ENCODE data around the gene GJA4. TPM values are rescaled to one million over a fixed set of nuclear protein-coding genes. Genes with fewer than 3 reads are reported as not detected.

The GJA4 gene
- total RNA-seq, 1 experiment from 2014 or later, result not detected

DNA sequence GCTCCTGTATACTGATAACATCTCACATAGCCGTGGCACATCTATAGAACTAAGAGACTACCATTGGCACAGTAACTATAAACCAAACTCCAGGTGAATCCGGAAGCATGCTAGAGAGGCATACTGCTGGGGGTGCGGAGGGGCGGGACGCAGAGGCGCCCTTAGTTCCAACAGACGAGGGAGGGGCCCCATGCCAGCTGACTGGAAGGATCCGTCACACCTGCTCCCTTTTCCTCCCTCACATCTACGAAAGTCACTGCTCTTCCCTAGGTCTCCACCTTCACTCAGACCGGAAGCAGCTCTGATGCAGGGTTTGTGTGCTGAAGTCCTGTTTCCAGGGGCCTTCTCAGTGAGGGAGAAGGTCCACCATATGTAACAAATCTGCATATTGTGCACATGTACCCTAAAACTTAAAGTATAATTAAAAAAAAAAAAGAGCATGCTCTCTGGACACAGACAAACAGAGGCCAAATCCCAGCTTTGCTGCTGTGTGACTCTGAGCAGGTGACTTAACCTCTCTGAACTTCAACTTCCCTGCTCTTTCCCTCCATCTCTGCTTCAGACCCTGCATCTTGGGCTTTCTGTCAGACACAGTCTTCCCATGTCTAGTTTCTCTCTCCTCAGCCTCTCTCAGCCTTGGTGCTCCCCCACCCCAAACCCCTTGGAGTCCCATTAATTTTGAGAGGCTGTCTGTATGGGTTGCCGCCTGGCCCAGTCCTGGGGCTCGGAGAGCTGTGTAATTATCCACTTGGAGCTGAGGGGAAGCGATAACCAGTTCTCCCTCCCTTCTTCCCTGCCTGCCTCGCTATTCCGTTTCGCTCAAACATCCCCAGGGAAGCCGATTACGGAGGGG lies 45.8 kb upstream of the GJA4 start:
- Histone ChIP-seq H3K79me2 (ENCODE audit: low read length) (no peaks in the 10 kb centered on the region), H3K4me2 (ENCODE audit: low read length) (no peak overlapping the region), H2AFZ (ENCODE audit: low read length) (no peak overlapping the region), H3K27ac (ENCODE audit: low read length) (no peak overlapping the region), H3K4me3 (ENCODE audit: low read length) (no peak overlapping the region), H3F3A (ENCODE audit: low read length, unreplicated experiment) (no peaks in the 10 kb centered on the region), H3K9ac (ENCODE audit: low read length) (no peak overlapping the region), H3K27me3 (ENCODE audit: low read length) (no peaks in the 10 kb centered on the region), H3K9me3 (ENCODE audit: low read length) (no peaks in the 10 kb centered on the region), H3K4me1 (ENCODE audit: insufficient read depth, low read length) (peaks cover 3% of the 10 kb centered on the region; the same call in 1 of the 2 replicates), H3K9me2 (replicated peaks; ENCODE audit: low read length) (no peaks in the 10 kb centered on the region), H3K36me3 (ENCODE audit: low read depth, low read length) (no peaks in the 10 kb centered on the region), H4K20me1 (ENCODE audit: low read length) (no peaks in the 10 kb centered on the region)
- CTCF ChIA-PET, result interaction anchor here (0.7 kb wide), 1 partner anchor 40 kb away, joined by 3 read pairs; no protein-coding TSS in a partner anchor
- DNase-seq (no peak), ATAC-seq (no peak)
- intact Hi-C loops (cut with micrococcal nuclease), result no loop called here
- BruUV-seq (replicated peaks), result no TSS peak
- POLR2A ChIA-PET (ENCODE audit: unreplicated experiment), result no interaction called here
- no peak for TF ChIP-seq EZH2phosphoT487 (IDR thresholded peaks at IDR 0.05; ENCODE audit: borderline replicate concordance, low read length)
- no peak for TF ChIP-seq EZH2 (IDR thresholded peaks at IDR 0.05; ENCODE audit: low read length, unreplicated experiment)
- TF ChIP-seq, protein P1, sequence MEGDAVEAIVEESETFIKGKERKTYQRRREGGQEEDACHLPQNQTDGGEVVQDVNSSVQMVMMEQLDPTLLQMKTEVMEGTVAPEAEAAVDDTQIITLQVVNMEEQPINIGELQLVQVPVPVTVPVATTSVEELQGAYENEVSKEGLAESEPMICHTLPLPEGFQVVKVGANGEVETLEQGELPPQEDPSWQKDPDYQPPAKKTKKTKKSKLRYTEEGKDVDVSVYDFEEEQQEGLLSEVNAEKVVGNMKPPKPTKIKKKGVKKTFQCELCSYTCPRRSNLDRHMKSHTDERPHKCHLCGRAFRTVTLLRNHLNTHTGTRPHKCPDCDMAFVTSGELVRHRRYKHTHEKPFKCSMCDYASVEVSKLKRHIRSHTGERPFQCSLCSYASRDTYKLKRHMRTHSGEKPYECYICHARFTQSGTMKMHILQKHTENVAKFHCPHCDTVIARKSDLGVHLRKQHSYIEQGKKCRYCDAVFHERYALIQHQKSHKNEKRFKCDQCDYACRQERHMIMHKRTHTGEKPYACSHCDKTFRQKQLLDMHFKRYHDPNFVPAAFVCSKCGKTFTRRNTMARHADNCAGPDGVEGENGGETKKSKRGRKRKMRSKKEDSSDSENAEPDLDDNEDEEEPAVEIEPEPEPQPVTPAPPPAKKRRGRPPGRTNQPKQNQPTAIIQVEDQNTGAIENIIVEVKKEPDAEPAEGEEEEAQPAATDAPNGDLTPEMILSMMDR (conservative IDR thresholded peaks at IDR 0.05; ENCODE audit: low read depth, low read length), result no peak

DNA sequence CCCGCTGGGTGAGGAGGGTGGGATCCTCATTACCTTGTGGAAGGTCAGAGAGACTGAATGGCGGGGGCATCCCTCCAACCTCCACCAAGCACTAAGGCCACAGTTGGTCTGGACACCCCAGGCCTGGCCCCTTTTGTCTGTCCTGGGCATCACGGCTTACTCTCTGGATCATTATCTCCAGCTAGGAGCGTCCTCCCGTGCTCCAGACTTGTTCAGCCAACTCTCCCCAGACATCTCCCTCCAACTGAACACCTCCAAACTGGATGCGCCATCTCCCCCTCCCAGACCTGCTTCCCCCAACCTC lies 45.2 kb upstream of the GJA4 start:
- H3K79me2 ChIP-seq (ENCODE audit: low read length), result no peaks in the 10 kb centered on the region
- no peak overlapping the region for H3K27ac ChIP-seq (ENCODE audit: low read length)
- no peak for TF ChIP-seq EZH2phosphoT487 (IDR thresholded peaks at IDR 0.05; ENCODE audit: borderline replicate concordance, low read length)
- no peak for TF ChIP-seq EZH2 (IDR thresholded peaks at IDR 0.05; ENCODE audit: low read length, unreplicated experiment)
- TF ChIP-seq, protein P1 (conservative IDR thresholded peaks at IDR 0.05; ENCODE audit: low read depth, low read length), result no peak
- no peaks in the 10 kb centered on the region for H3K9me3 ChIP-seq (ENCODE audit: low read length)
- CTCF ChIA-PET, result no interaction called here
- POLR2A ChIA-PET (ENCODE audit: unreplicated experiment), result no interaction called here
- H3K4me3 ChIP-seq (ENCODE audit: low read length), result no peak overlapping the region
- no TSS peak for BruUV-seq (replicated peaks)
- H3K4me1 ChIP-seq (ENCODE audit: insufficient read depth, low read length), result peaks cover under 1% of the 10 kb centered on the region; the same call in 1 of the 2 replicates
- no peak overlapping the region for H3K9ac ChIP-seq (ENCODE audit: low read length)
- no peak overlapping the region for H2AFZ ChIP-seq (ENCODE audit: low read length)
- no peaks in the 10 kb centered on the region for H3K27me3 ChIP-seq (ENCODE audit: low read length)
- intact Hi-C loops (cut with micrococcal nuclease), result no loop called here
- H3K9me2 ChIP-seq (replicated peaks; ENCODE audit: low read length), result no peaks in the 10 kb centered on the region
- DNase-seq (no peak), ATAC-seq (no peak)
- no peaks in the 10 kb centered on the region for H4K20me1 ChIP-seq (ENCODE audit: low read length)
- H3F3A ChIP-seq (ENCODE audit: low read length, unreplicated experiment), result no peaks in the 10 kb centered on the region
- H3K4me2 ChIP-seq (ENCODE audit: low read length), result no peak overlapping the region
- H3K36me3 ChIP-seq (ENCODE audit: low read depth, low read length), result no peaks in the 10 kb centered on the region

DNA sequence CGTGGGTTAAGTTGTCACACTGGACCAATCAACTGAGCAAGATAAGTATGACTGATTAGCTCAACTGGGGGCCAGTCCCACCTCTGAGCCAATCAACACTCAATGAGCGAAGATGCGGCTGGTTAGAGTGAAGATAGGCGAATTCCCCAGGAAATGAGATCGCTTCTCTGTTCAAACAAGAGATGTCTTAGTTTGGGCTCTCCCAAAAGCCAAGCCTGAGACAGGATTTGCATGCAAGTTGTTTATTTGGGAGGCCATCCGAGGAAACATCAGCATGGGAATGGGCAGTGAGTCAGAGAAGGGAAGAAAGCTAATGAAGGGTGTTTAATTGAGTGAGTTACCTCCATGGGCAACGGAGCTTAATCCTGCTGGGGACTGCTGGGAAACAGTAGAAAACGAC lies 42.8 kb upstream of the GJA4 start:
- H3K9ac ChIP-seq (ENCODE audit: low read length), result no peak overlapping the region
- intact Hi-C loops (cut with micrococcal nuclease), result no loop called here
- H3K4me3 ChIP-seq (ENCODE audit: low read length), result no peak overlapping the region
- H4K20me1 ChIP-seq (ENCODE audit: low read length), result no peaks in the 10 kb centered on the region
- no peaks in the 10 kb centered on the region for H3K9me2 ChIP-seq (replicated peaks; ENCODE audit: low read length)
- no peak for TF ChIP-seq EZH2phosphoT487 (IDR thresholded peaks at IDR 0.05; ENCODE audit: borderline replicate concordance, low read length)
- TF ChIP-seq, protein P1 (conservative IDR thresholded peaks at IDR 0.05; ENCODE audit: low read depth, low read length), result no peak
- TF ChIP-seq EZH2 (IDR thresholded peaks at IDR 0.05; ENCODE audit: low read length, unreplicated experiment), result no peak
- H2AFZ ChIP-seq (ENCODE audit: low read length), result no peak overlapping the region
- CTCF ChIA-PET, result no interaction called here
- H3K9me3 ChIP-seq (ENCODE audit: low read length), result no peaks in the 10 kb centered on the region
- H3K27ac ChIP-seq (ENCODE audit: low read length), result no peak overlapping the region
- no TSS peak for BruUV-seq (replicated peaks)
- H3K4me1 ChIP-seq (ENCODE audit: insufficient read depth, low read length), result peaks cover 21% of the 10 kb centered on the region
- H3K4me2 ChIP-seq (ENCODE audit: low read length), result no peak overlapping the region
- no peaks in the 10 kb centered on the region for H3K27me3 ChIP-seq (ENCODE audit: low read length)
- no peaks in the 10 kb centered on the region for H3K79me2 ChIP-seq (ENCODE audit: low read length)
- H3F3A ChIP-seq (ENCODE audit: low read length, unreplicated experiment), result no peaks in the 10 kb centered on the region
- ATAC-seq, result no peak
- DNase-seq, result no peak
- H3K36me3 ChIP-seq (ENCODE audit: low read depth, low read length), result no peaks in the 10 kb centered on the region
- POLR2A ChIA-PET (ENCODE audit: unreplicated experiment), result no interaction called here
